GM21619 (cell line): ENCODE data around the gene PDE7B.

Source experiments
- ATAC-seq: cut with Tn5 transposase; IDR thresholded peaks from one replicate; pipeline ENCODE4 v1.9.1; 2021; ENCODE audit not compliant: unreplicated experiment

The PDE7B gene

DNA sequence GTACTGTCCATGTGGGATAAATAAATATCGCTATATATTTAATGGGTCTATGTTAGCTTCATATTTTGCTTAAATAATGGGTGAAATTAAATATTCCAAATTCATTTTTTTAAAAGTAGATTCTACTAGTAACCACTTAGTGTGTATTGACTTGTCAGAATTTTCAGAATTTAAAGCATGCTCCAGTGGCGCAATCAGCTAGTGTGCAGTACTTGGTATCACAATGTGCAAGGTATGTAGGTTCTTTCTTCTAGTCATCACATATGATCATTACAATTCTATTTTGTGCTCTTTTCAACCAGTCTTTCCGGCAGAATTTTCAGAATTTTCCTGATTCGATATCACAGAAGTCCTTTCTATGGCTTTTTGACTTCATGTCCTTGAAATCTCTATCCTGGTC lies 32.6 kb downstream of the PDE7B start:
- ATAC-seq = no peak

DNA sequence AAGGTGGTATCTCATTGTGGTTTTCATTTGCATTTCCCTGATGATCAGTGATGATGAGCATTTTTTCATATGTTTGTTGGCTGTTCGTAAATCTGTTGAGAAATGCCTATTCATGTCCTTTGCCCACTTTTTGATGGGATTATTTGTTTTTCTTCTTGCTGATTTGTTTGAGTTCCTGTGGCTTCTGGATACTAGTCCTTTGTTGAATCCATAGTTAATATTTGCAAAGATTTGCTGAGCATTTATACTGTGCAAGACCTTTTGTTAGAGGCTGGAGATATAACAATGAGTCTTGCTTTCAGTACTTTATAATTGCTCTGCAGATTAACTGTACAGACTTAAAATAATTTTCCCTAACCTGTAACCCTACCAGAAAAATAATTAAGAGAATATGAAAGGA lies 35.6 kb downstream of the PDE7B start:
- ATAC-seq = no peak

DNA sequence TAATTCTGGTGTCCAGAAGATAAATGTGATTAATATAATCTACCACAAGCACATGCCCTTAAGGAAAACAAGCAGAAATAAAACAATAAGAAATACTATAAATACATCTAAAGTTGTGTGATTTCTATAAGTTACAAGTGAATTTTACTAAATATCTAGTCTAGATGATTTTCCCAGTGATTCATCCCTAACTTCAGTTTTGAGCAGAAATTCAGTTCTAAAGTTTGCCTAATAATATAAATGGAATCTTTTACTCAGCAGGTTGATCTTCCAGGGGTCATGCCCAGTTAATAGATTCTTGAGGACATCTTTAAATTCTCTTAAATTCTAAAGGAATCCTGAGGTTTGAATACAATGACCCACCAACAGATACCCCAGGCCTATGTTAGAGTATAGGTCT lies 37.3 kb downstream of the PDE7B start:
- ATAC-seq = no peak

GRCh38 chr6:135890876-135891275 lies 39.4 kb downstream of the PDE7B start:
- ATAC-seq = no peak

GRCh38 chr6:135891710-135892109 lies 40.2 kb downstream of the PDE7B start:
- ATAC-seq = no peak

- no peak for ATAC-seq
Measured at GRCh38 chr6:135895231-135895911, 43.9 kb downstream of the PDE7B start.

DNA sequence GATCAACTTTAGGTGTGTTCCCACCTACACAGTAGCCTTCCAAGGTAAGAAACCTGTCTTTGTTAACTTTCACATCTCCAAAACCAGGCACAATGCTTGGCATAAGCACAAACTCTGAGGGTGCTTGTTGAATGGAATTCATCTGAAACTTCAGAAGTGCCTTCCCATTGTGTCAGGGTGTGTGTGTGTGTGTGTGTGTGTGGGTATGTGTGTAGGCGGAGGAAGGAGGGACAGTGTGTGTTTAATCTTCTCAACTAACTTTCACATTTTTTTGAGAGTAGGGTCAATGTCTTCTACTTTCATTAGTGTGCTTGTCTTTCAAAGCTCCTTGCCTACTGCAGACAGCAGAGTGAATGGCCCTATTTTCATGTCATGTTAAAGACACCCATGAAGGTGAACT lies 45.6 kb downstream of the PDE7B start:
- ATAC-seq = no peak

GRCh38 chr6:135901774-135902524 lies 50.4 kb downstream of the PDE7B start:
- ATAC-seq = no peak

- ATAC-seq = no peak
Measured at GRCh38 chr6:135902756-135903331, 51.3 kb downstream of the PDE7B start.

- ATAC-seq = no peak
Measured at GRCh38 chr6:135904666-135905065, 53.2 kb downstream of the PDE7B start.

- ATAC-seq = no peak
Measured at GRCh38 chr6:135905604-135906300, 54.3 kb downstream of the PDE7B start.

- ATAC-seq = no peak
Measured at GRCh38 chr6:135906542-135906941, 55.0 kb downstream of the PDE7B start.

DNA sequence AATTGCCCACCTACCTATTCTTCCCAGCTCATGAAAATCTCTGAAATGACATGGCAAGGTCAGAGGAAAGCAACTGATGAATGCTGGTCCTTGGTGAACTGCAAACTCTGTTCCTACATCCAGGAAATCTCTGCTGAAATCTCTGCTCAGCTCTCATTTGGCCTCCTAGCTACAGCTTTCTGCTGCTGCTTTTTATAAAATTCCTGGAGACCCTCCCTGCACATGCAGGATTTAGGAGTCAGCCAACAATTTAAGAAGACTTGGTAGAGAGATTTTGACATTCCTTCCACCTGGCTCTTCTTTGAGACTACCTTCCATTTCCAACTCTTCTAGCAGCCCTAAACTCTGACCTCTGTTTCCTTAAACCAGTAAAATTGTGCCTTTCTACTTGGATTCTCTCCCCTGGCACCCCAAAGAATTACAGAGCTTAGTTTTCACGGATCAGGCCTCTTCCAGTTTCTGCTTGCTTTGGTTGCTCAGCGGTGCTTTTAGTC lies 55.5 kb downstream of the PDE7B start:
- no peak for ATAC-seq

- peak; percentile 96 for ATAC-seq
Measured at GRCh38 chr6:135909737-135910387, 58.4 kb downstream of the PDE7B start.

- ATAC-seq = no peak
Measured at GRCh38 chr6:135910790-135911618, 59.5 kb downstream of the PDE7B start.

GRCh38 chr6:135913785-135914184 lies 62.3 kb downstream of the PDE7B start:
- ATAC-seq = no peak

- ATAC-seq = no peak
Measured at GRCh38 chr6:135919026-135919425, 67.5 kb downstream of the PDE7B start.

- no peak for ATAC-seq
Measured at GRCh38 chr6:135920689-135921088, 69.2 kb downstream of the PDE7B start.

DNA sequence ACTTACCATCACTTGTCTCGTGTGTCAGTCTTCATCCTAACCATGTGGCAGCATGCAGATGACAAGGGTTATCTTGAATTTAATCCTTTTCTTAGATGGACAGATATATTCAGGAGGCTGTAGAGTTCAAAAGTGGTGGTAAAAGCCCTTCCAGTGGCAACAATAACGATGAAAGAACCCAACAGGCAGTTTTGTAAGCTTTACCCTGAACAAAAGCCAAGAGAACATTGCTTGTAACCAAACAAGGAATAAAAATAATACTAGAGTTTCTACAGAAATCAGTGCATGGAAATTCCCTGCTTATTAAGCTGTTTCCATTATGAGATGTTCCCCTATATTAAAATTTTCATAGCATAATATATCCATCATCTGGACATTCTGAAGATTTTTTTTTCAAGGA lies 69.7 kb downstream of the PDE7B start:
- no peak for ATAC-seq

DNA sequence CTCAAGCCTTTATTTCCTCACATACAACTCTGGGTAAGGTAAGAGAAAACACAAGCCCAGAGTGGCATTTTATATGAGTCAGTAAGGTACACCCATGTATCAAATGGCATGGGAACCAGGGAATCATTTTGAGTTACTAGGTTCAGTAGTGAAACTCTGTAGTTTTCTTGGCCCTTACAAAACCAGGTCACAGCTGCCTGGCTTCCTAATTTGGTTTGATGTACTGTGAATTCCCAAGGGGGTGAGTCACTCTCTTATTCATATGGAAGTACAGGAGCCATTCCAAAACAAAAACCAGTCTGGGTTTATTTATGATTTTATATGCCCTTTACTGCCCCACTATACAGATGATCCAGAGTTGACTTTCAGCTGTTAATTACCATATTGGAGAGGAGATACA lies 70.7 kb downstream of the PDE7B start:
- no peak for ATAC-seq
